Esophagus squamous epithelium (tissue), 4 donors: ENCODE data around the gene CCDC106.

ENCODE experiments used
- CTCF ChIP-seq, 6 experiments: fragments of 450-650 bp in 4 of 6; fragments of 200-600 bp in 2 of 6; sonication (generic) in 2 of 6; IDR thresholded peaks; one replicate each; pipeline ENCODE4 v1.5.1; 2016 to 2019; ENCODE audit warnings: antibody characterized with exemption in 6 of 6, mild to moderate bottlenecking in 4 of 6, moderate library complexity in 4 of 6
- POLR2A ChIP-seq, 4 donors: fragments of 450-650 bp; IDR thresholded peaks; one replicate each; pipeline ENCODE4 v1.6.1; 2017; ENCODE audit warnings: antibody characterized with exemption in 4 of 4, mild to moderate bottlenecking in 4 of 4, moderate library complexity in 3 of 4

GRCh38 chr19:55693336-55693974, 45.4 kb downstream of the CCDC106 start:
- TF ChIP-seq CTCF (IDR thresholded peaks at IDR 0.05), result no peak
- no peak for TF ChIP-seq POLR2A (IDR thresholded peaks at IDR 0.05)
